CD4-positive, alpha-beta T cell treated with Interleukin-15 for 1 hour (primary cell): ENCODE measurements around the gene RPS15A.
"Not testable (repeated sequence)": the region's sequence is repeated elsewhere in the genome, so short reads cannot be mapped to it uniquely, and the experiment has no call there.

Experiments used
- DNase-seq: peaks from one replicate; pipeline ENCODE4 v3.0.0-alpha.2; 2020

RPS15A gene

DNA sequence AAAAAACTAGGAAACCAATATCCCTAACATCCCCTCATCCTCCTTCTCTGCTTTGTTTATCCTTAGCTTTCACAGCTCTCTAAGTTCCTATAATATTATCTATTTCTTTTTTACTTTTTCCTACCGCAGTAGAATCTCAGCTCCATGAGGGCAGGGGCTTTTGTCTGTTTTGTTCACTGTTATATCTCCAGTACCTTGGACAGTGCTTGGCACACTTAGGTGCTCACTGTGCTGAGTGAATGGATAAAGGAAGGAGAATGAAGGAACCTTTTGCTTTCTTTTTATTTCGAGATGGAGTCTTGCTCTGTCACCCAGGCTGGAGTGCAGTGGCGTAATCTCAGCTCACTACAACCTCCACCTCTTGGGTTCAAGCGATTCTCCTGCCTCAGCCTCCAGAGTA lies 51.4 kb downstream of the RPS15A start:
- DNase-seq, result not testable (repeated sequence)

- not testable (repeated sequence) for DNase-seq
Observed at GRCh38 chr16:18734279-18734678, 55.9 kb downstream of the RPS15A start.
